ENCODE measurements around the gene LRRC75B. TPM values are rescaled to one million over a fixed set of nuclear protein-coding genes. Genes with fewer than 3 reads are reported as not detected.
"Not testable (repeated sequence)": the region's sequence is repeated elsewhere in the genome, so short reads cannot be mapped to it uniquely, and the experiment has no call there.

The LRRC75B gene
- total and polyA plus RNA-seq, 9 of the 15 experiments (the other 6 are each of a cell fraction or from before 2014, with no cell fraction given) = 0.10 to 2.8 (median 1.0) TPM; not detected in 1

DNA sequence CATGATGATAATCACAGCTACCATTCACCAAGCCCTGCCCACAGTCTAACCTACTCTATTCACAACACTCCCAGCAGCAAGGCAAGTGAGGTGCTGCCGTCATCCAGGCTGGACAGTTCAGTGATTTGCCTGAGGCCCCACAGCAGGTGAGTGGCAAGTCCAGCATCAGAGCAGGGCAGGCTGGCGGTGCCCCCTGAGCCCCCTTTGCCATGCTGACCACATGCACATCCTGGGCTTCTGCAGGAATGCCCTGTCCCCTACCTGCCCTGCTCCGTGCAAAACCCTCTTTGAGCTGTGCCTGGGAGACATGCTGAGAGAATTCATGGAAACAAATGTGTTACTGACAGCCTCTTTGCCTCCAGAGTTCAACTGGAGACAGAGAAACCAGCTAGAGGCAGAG is 17.0 kb upstream of the LRRC75B start:
- H3K79me2 ChIP-seq (ENCODE audit: control insufficient read depth, insufficient read depth, low read length); H4K20me1 ChIP-seq (replicated peaks; ENCODE audit: control insufficient read depth, insufficient read depth, low read length); CTCF ChIA-PET (ENCODE audit: low intra/inter-chr PET ratio); intact Hi-C loops (cut with micrococcal nuclease); H3K27me3 ChIP-seq (ENCODE audit: control insufficient read depth in 2 of 2, insufficient read depth in 2 of 2, low read length in 2 of 2); H3K4me3 ChIP-seq; H3K9me1 ChIP-seq (ENCODE audit: control insufficient read depth, insufficient read depth, low read length); H2AFZ ChIP-seq (ENCODE audit: low read depth, low read length); POLR2A ChIA-PET; ATAC-seq; in situ Hi-C loops (cut with MboI); H3K36me3 ChIP-seq (ENCODE audit: control insufficient read depth, insufficient read depth, low read length); BruUV-seq (replicated peaks); H3K4me2 ChIP-seq (ENCODE audit: insufficient read depth, low read length); H3K9me3 ChIP-seq (replicated peaks; ENCODE audit: control insufficient read depth, insufficient read depth, low read depth, low read length); DNase-seq (ENCODE audit: extremely low read depth in 1 of 4, low spot score in 3 of 4); H3K9ac ChIP-seq (ENCODE audit: insufficient read depth in 1 of 2, low read depth in 2 of 2, low read length in 2 of 2); H3K27ac ChIP-seq (ENCODE audit: extremely low read depth, low read depth, low read length); FAIRE-seq: not testable (repeated sequence)
- 80% methylated on average over 1 of the region's 3 CpGs for WGBS (ENCODE audit: insufficient coverage, low coverage, missing lambda C conversion rate)
- peaks cover 0 to 12% of the 10 kb centered on the region in 2 experiments; a peak in 2 of 5 replicates for H3K4me1 ChIP-seq (replicated peaks in 1 of 2; ENCODE audit: control insufficient read depth in 2 of 2, insufficient read depth in 2 of 2, low read length in 2 of 2)

DNA sequence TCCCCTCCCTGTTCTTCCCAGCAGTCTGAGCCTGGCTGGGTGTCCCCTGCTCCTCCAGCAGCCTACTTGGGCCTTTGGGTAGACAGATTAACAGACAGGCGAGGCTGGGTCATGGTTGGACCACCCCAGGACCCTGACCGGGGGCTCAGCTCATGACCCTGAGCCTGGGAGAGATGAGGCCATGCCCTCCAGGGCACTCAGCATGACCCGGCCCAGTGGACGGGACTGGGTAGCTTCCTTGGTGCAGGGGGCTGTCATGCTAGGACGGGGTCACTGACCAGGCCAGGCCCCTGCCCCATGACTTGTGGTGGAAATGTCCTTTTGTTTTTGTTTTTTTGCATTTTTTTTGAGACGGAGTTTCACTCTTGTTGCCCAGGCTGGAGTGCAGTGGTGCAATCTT is 15.5 kb upstream of the LRRC75B start:
- FAIRE-seq; H3K36me3 ChIP-seq (ENCODE audit: control insufficient read depth, insufficient read depth, low read length); ATAC-seq; DNase-seq (ENCODE audit: extremely low read depth in 1 of 4, low spot score in 3 of 4); H3K27me3 ChIP-seq (ENCODE audit: control insufficient read depth in 2 of 2, insufficient read depth in 2 of 2, low read length in 2 of 2); H4K20me1 ChIP-seq (replicated peaks; ENCODE audit: control insufficient read depth, insufficient read depth, low read length); H3K4me2 ChIP-seq (ENCODE audit: insufficient read depth, low read length); H3K9ac ChIP-seq (ENCODE audit: insufficient read depth in 1 of 2, low read depth in 2 of 2, low read length in 2 of 2); H3K79me2 ChIP-seq (ENCODE audit: control insufficient read depth, insufficient read depth, low read length); CTCF ChIA-PET (ENCODE audit: low intra/inter-chr PET ratio); POLR2A ChIA-PET; in situ Hi-C loops (cut with MboI); H3K9me1 ChIP-seq (ENCODE audit: control insufficient read depth, insufficient read depth, low read length); H3K9me3 ChIP-seq (replicated peaks; ENCODE audit: control insufficient read depth, insufficient read depth, low read depth, low read length); intact Hi-C loops (cut with micrococcal nuclease); H3K27ac ChIP-seq (ENCODE audit: extremely low read depth, low read depth, low read length); H3K4me3 ChIP-seq; H2AFZ ChIP-seq (ENCODE audit: low read depth, low read length): not testable (repeated sequence)
- H3K4me1 ChIP-seq (replicated peaks in 1 of 2; ENCODE audit: control insufficient read depth in 2 of 2, insufficient read depth in 2 of 2, low read length in 2 of 2) = peaks cover under 1 to 12% of the 10 kb centered on the region in 2 experiments; a peak in 3 of 5 replicates
- 80% methylated on average over 4 of the region's 6 CpGs for WGBS (ENCODE audit: insufficient coverage, low coverage, missing lambda C conversion rate)
- TSS peak; percentile 30 for BruUV-seq (replicated peaks)
